Mucosa of descending colon (tissue), 3 donors: ENCODE results near the gene EFCAB10. TPM values are rescaled to one million over a fixed set of nuclear protein-coding genes. Genes with fewer than 3 reads are reported as not detected.

Experiments used
- ATAC-seq: fragments of 200-7000 bp; cut with Tn5 transposase; one replicate; pipeline ENCODE4 v1.9.1; 2020; ENCODE audit warnings: mild to moderate bottlenecking, moderate library complexity
- DNase-seq, 3 donors: peaks; one replicate each; pipeline ENCODE4 v3.0.0-alpha.2; 2020
- H3K36me3 ChIP-seq: fragments of 200-600 bp; one replicate; pipeline ENCODE4 v1.8.0; 2021; ENCODE audit warnings: low read depth, mild to moderate bottlenecking
- H3K4me1 ChIP-seq: fragments of 200-600 bp; one replicate; pipeline ENCODE4 v1.8.0; 2021; ENCODE audit warnings: low read depth, mild to moderate bottlenecking
- H3K4me3 ChIP-seq: fragments of 200-600 bp; one replicate; pipeline ENCODE4 v1.8.0; 2021; ENCODE audit warnings: mild to moderate bottlenecking
- H3K9me3 ChIP-seq: fragments of 200-600 bp; one replicate; pipeline ENCODE4 v1.8.0; 2021; ENCODE audit warnings: mild to moderate bottlenecking
- CTCF ChIP-seq: fragments of 200-600 bp; IDR thresholded peaks from one replicate; pipeline ENCODE4 v1.8.0; 2022; ENCODE audit warnings: antibody characterized with exemption, mild to moderate bottlenecking
- intact Hi-C, 2 donors: fragments of 100-400 bp; cut with DNase I in 1 of 2; cut with micrococcal nuclease in 1 of 2; formaldehyde crosslinking; loops; one replicate each; pipeline versions ENCODE4 v1.11.0 to v1.11.1; 2022; cut with DNase I, micrococcal nuclease
- total RNA-seq, 3 donors: library from RNA; stranded (reverse); fragmentation: NEBNext Ultra II Directional in 2 of 3; extraction: Animal tissue kit (Norgen Biotek cat#: 25700) in 2 of 3; gene quantifications; one replicate each; pipeline versions ENCODE4 v1.2.1 to v1.2.4, GENCODE V29; 2021 to 2023
- donor health status: DM: no; HTN: no; CAD: no; lungs with moderate emphysema.
- donor health status: DM: no; HTN: no; CAD: no.
- donor health status: DM: no; HTN: yes; CAD: no.

Gene EFCAB10
- total RNA-seq, 3 donors from 2014 or later, result not detected

GRCh38 chr7:105584165-105584564 is 2.9 kb upstream of the EFCAB10 start:
- ATAC-seq, result no peak
- no peak for TF ChIP-seq CTCF
- Histone ChIP-seq H3K4me1 (peaks cover 7% of the 10 kb centered on the region), H3K4me3 (no peak overlapping the region), H3K36me3 (no peaks in the 10 kb centered on the region), H3K9me3 (peaks cover 4% of the 10 kb centered on the region)
- intact Hi-C loops, result no loop called here
- no peak for DNase-seq

- TF ChIP-seq CTCF, result no peak
- ATAC-seq, result no peak
- intact Hi-C loops, result no loop called here
- H3K4me1 ChIP-seq, result peaks cover 6% of the 10 kb centered on the region
- peaks cover 4% of the 10 kb centered on the region for H3K9me3 ChIP-seq
- no peaks in the 10 kb centered on the region for H3K36me3 ChIP-seq
- H3K4me3 ChIP-seq, result no peak overlapping the region
- no peak for DNase-seq
These were observed 1.8 kb upstream of the EFCAB10 start for GRCh38 chr7:105583061-105583460.

GRCh38 chr7:105580022-105580740 is 1.1 kb downstream of the EFCAB10 start:
- peaks cover 4% of the 10 kb centered on the region for H3K9me3 ChIP-seq
- no peaks in the 10 kb centered on the region for H3K36me3 ChIP-seq
- DNase-seq (no peak), ATAC-seq (no peak)
- no peak for TF ChIP-seq CTCF
- intact Hi-C loops, result no loop called here
- no peak overlapping the region for H3K4me3 ChIP-seq
- H3K4me1 ChIP-seq, result peaks cover 6% of the 10 kb centered on the region

- Histone ChIP-seq H3K9me3 (no peaks in the 10 kb centered on the region), H3K4me3 (no peak overlapping the region), H3K4me1 (peaks cover 6% of the 10 kb centered on the region), H3K36me3 (no peaks in the 10 kb centered on the region)
- ATAC-seq, result no peak
- TF ChIP-seq CTCF, result no peak
- DNase-seq, result no peak
- intact Hi-C loops, result no loop called here
These were observed 2.8 kb downstream of the EFCAB10 start for GRCh38 chr7:105578496-105578895.

GRCh38 chr7:105577251-105577650 is 4.0 kb downstream of the EFCAB10 start:
- peaks cover 6% of the 10 kb centered on the region for H3K4me1 ChIP-seq
- no peak overlapping the region for H3K4me3 ChIP-seq
- DNase-seq, result no peak

More at GRCh38 chr7:105577251-105577650, 4.0 kb downstream of the EFCAB10 start:
- Histone ChIP-seq H3K9me3 (no peaks in the 10 kb centered on the region), H3K36me3 (no peaks in the 10 kb centered on the region)
- TF ChIP-seq CTCF, result no peak
- intact Hi-C loops, result no loop called here
- no peak for ATAC-seq
